Endothelial cell (in vitro differentiated cells): ENCODE results near the gene BET1. TPM values are rescaled to one million over a fixed set of nuclear protein-coding genes. Genes with fewer than 3 reads are reported as not detected.

Experiments used
- DNase-seq: peaks from one replicate; pipeline ENCODE4 v3.0.0; 2021; ENCODE audit warnings: low spot score
- H3K27ac Mint-ChIP-seq: one replicate; pipeline ENCODE4 v1.8.0; 2021; ENCODE audit warnings: mixed read lengths, inconsistent platforms; ENCODE audit not compliant: unreplicated experiment
- H3K27me3 Mint-ChIP-seq: one replicate; pipeline ENCODE4 v1.8.0; 2021; ENCODE audit warnings: mild to moderate bottlenecking, moderate library complexity, mixed read lengths, inconsistent platforms; ENCODE audit not compliant: unreplicated experiment
- H3K36me3 Mint-ChIP-seq: one replicate; pipeline ENCODE4 v1.8.0; 2021; ENCODE audit warnings: mild to moderate bottlenecking, low read depth, mixed read lengths, inconsistent platforms; ENCODE audit not compliant: unreplicated experiment
- H3K4me1 Mint-ChIP-seq: one replicate; pipeline ENCODE4 v1.8.0; 2021; ENCODE audit warnings: mild to moderate bottlenecking, mixed read lengths, inconsistent platforms; ENCODE audit not compliant: unreplicated experiment
- H3K4me3 Mint-ChIP-seq: one replicate; pipeline ENCODE4 v1.8.0; 2021; ENCODE audit warnings: mild to moderate bottlenecking, mixed read lengths, inconsistent platforms; ENCODE audit not compliant: unreplicated experiment
- H3K9me3 Mint-ChIP-seq: one replicate; pipeline ENCODE4 v1.8.0; 2021; ENCODE audit warnings: mixed read lengths, inconsistent platforms; ENCODE audit not compliant: unreplicated experiment
- total RNA-seq: library from RNA; stranded (reverse); fragmentation: NEBNext Ultra II Directional; extraction: Animal tissue kit (Norgen Biotek cat#: 25700); gene quantifications from one replicate; pipeline ENCODE4 v1.2.1, GENCODE V29; 2021; ENCODE audit not compliant: unreplicated experiment
- TF ChIP-seq, protein P1 (sequence below): fragments of 200-600 bp; sonication (generic); IDR thresholded peaks from one replicate; pipeline ENCODE4 v1.5.0; 2021; ENCODE audit warnings: antibody characterized with exemption; ENCODE audit not compliant: unreplicated experiment

Gene BET1
- total RNA-seq, 1 donor from 2014 or later: 30.0 TPM

DNA sequence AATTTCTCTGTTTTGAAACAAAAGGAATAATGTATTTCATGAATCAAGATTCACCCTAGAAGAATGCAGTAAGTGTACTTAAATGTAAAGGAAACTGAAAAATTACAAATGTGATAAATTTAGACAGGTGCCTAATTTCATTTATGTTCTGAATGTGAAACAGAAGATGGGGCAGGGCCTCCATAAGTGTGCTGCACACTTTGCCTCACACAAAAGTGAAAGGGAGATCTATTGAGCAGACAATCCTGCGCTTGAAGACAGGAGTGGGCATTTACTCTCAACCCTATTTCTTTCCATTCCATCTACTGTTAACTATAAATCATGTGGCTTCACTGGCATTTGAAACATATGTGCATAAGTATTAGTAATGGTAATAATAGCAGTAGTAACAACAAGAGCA lies 46.4 kb downstream of the BET1 start:
- Mint-ChIP-seq H3K27me3 (peaks cover 1% of the 10 kb centered on the region), H3K4me3 (no peak overlapping the region), H3K9me3 (no peaks in the 10 kb centered on the region), H3K4me1 (peaks cover 6% of the 10 kb centered on the region), H3K27ac (no peak overlapping the region), H3K36me3 (no peaks in the 10 kb centered on the region)
- TF ChIP-seq, protein P1, sequence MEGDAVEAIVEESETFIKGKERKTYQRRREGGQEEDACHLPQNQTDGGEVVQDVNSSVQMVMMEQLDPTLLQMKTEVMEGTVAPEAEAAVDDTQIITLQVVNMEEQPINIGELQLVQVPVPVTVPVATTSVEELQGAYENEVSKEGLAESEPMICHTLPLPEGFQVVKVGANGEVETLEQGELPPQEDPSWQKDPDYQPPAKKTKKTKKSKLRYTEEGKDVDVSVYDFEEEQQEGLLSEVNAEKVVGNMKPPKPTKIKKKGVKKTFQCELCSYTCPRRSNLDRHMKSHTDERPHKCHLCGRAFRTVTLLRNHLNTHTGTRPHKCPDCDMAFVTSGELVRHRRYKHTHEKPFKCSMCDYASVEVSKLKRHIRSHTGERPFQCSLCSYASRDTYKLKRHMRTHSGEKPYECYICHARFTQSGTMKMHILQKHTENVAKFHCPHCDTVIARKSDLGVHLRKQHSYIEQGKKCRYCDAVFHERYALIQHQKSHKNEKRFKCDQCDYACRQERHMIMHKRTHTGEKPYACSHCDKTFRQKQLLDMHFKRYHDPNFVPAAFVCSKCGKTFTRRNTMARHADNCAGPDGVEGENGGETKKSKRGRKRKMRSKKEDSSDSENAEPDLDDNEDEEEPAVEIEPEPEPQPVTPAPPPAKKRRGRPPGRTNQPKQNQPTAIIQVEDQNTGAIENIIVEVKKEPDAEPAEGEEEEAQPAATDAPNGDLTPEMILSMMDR: no peak
- DNase-seq: no peak

DNA sequence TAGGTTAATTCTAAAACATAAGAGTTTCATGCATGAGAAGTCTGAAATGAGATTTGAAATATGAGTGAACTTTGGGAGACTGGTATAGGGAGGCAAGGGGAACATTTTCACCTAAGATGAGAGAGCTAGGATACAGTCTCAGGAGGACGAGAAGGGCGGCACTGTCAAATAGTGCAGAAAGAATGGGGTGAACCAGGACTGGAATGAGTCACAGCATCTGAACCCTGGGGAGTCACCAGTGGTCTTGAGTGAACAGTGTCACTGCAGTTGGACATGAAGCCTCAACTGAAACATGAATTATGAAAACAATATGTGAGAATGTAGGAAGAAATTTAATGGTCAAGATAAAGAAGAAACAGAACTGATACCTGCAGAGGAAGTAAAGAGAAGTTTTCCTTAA lies 48.9 kb downstream of the BET1 start:
- Mint-ChIP-seq H3K4me1 (peaks cover 6% of the 10 kb centered on the region), H3K27ac (no peak overlapping the region), H3K27me3 (peaks cover 1% of the 10 kb centered on the region), H3K36me3 (no peaks in the 10 kb centered on the region), H3K4me3 (no peak overlapping the region), H3K9me3 (no peaks in the 10 kb centered on the region)
- TF ChIP-seq, protein P1: no peak
- DNase-seq: no peak

DNA sequence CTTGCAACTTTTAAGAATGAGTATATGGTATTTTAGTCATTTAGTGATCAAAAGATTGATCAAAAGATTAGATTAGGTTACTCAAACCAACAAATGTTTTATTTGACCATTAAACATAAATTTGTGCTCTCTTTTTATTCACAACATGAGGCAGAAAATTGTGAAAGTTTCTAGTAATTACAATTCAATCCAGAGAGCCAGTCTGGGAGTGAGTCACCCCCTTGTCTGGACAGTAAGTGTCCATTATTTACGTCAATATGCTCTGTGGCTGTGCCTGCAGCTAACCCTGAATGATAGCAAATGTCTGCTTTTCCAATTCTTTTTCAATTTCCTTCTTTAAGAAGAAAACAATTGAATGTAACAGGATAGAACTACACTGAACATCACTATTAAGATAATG lies 54.7 kb downstream of the BET1 start:
- Mint-ChIP-seq H3K36me3 (no peaks in the 10 kb centered on the region), H3K4me1 (peaks cover 15% of the 10 kb centered on the region), H3K27ac (peak overlapping the region; percentile 26), H3K4me3 (no peak overlapping the region), H3K27me3 (no peaks in the 10 kb centered on the region), H3K9me3 (no peaks in the 10 kb centered on the region)
- no peak for DNase-seq
- TF ChIP-seq, protein P1: no peak

DNA sequence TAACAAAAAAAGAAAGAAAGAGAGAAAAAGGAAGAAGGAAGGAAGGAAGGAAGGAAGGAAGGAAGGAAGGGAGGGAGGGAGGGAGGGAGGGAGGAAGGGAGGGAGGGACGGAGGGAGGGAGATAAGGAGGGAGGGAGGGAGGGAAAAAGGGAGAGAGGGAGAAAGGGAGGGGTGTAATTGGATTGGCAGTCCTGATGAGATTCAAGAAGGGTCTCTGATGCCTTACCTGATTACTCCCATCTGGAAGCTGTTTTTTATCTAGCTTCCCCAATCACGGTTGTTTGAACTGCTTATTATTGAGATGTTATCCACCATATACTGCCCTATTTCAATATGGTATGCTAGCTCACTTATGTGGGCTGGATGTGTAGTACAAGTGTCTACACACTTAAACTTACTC lies 55.3 kb downstream of the BET1 start:
- H3K36me3 Mint-ChIP-seq: no peaks in the 10 kb centered on the region
- no peak overlapping the region for H3K4me3 Mint-ChIP-seq
- peak overlapping the region; percentile 26 for H3K27ac Mint-ChIP-seq
- H3K27me3 Mint-ChIP-seq: no peaks in the 10 kb centered on the region
- H3K9me3 Mint-ChIP-seq: no peaks in the 10 kb centered on the region
- no peak for DNase-seq
- TF ChIP-seq, protein P1: no peak
- peaks cover 19% of the 10 kb centered on the region for H3K4me1 Mint-ChIP-seq

DNA sequence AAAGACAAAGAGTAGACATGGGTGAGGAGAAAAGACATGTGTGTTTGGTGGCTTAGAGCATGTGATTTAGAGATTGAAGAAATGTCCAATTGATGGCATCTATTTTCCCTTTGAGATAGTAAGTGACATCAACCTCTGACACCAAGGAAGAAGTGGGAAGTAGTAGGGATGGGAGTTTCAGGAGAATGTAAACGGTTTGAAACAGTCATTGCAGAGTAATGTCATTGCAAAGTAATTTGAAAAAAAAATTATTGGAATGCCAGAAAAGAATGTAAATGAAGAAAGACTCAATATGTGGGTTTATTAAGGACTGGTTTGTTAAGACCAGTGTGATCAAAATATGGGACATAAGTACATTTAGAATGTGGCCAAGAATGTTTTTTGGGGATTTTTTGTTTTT lies 56.0 kb downstream of the BET1 start:
- H3K27me3 Mint-ChIP-seq: no peaks in the 10 kb centered on the region
- H3K4me3 Mint-ChIP-seq: no peak overlapping the region
- DNase-seq: no peak
- H3K27ac Mint-ChIP-seq: no peak overlapping the region
- H3K36me3 Mint-ChIP-seq: no peaks in the 10 kb centered on the region
- TF ChIP-seq, protein P1: no peak
- peaks cover 25% of the 10 kb centered on the region for H3K4me1 Mint-ChIP-seq
- no peaks in the 10 kb centered on the region for H3K9me3 Mint-ChIP-seq
